ENCODE measurements around the gene CIDEB.

GRCh38 chr14:24281636-24282035 lies 26.1 kb downstream of the CIDEB start:
- TF ChIP-seq POLR2AphosphoS5 (IDR thresholded peaks at IDR 0.05; ENCODE audit: borderline replicate concordance, low read depth, low read length) (no peak), EZH2 (IDR thresholded peaks at IDR 0.05) (no peak)

Data from SK-N-MC (cell line).